NT2/D1 (cell line): ENCODE results near the gene FSTL4.

Experiments used
- SUZ12 ChIP-seq: IDR thresholded peaks from 2 replicates; pipeline ENCODE4 v1.6.1; 2011; ENCODE audit not compliant: insufficient read length, insufficient read depth; ENCODE audit errors: extremely low read depth
- YY1 ChIP-seq: IDR thresholded peaks from 2 replicates; pipeline ENCODE4 v1.6.1; 2011; ENCODE audit not compliant: insufficient read length, insufficient read depth
- ZNF274 ChIP-seq: IDR thresholded peaks from 2 replicates; pipeline ENCODE4 v1.6.1; 2011; ENCODE audit warnings: mild to moderate bottlenecking, low read depth, low read length

DNA sequence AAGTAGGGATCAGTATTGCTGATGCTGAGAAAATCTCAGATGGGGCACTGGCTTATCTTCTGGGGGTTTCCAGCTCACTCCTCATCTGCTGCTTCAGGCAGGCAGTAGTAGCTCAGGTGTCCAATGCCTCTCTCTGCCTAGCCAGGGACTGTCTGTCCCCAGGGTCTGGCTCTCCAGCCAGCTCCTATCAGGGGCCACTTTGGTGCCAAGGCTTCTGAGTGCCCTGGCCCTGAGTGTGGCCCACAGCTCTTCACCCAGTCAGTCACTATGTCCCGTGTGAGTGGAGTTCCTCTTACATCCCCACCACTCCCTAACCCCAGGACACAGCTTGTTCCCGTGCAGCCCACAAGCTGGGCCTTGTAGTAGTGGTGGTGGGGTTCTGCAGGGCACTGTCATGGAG lies 309.0 kb downstream of the FSTL4 start:
- no peak for TF ChIP-seq YY1
- no peak for TF ChIP-seq ZNF274
- TF ChIP-seq SUZ12 = no peak
